ENCODE measurements around the gene OR52R1. TPM values are rescaled to one million over a fixed set of nuclear protein-coding genes. Genes with fewer than 3 reads are reported as not detected.

OR52R1 gene
- total and polyA plus RNA-seq, 2 of the 13 experiments (the other 11 are each of a cell fraction or from before 2014, with no cell fraction given), result not detected

DNA sequence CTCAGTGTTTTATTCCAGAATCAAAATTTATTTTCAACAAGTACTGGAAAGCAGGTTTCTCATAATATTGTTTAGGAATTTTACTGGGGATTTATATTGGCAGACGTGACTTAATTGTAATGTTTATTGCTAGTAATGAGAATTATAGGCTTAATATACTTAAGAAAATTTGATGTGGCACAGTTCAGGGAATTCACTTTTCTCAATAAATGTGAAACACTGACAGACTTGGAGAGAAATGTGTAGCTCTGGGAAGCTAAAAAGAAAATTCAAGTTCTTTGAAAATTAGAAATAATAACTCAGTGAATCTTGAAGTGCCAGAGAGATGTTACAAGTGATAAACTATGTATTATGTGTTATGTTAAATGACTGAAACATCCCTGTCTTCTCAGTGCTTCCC is 16.8 kb upstream of the OR52R1 start, which contains the start of gene OR51F2:
Gene OR51F2, plus strand, starts transcription at position 301 of the 400 bp plus-strand sequence. CDS start 101 bp downstream, outside the sequence.
- no peaks in the 10 kb centered on the region for H4K20me1 ChIP-seq (ENCODE audit: insufficient read depth, low read length)
- no TSS peak for BruUV-seq (replicated peaks)
- POLR2A ChIA-PET, result no interaction called here
- H3K4me3 ChIP-seq (replicated peaks in 1 of 3; ENCODE audit: insufficient read depth in 1 of 3, low read depth in 2 of 3, low read length in 3 of 3), result no peak within 1 kb of the TSS
- H3K27ac ChIP-seq (ENCODE audit: extremely low read length, insufficient read depth, low read length), result no peak within 1 kb of the TSS
- H3K79me2 ChIP-seq (ENCODE audit: insufficient read depth, low read length), result no peaks in the 10 kb centered on the region
- no peak within 1 kb of the TSS for H3K9ac ChIP-seq (ENCODE audit: insufficient read depth, low read depth, low read length)
- no peaks in the 10 kb centered on the region for H3K36me3 ChIP-seq (replicated peaks in 1 of 2; ENCODE audit: control insufficient read depth in 1 of 2, insufficient read depth in 2 of 2, low read length in 2 of 2)
- FAIRE-seq (no peak), ATAC-seq (no peak), DNase-seq (ENCODE audit: low spot score) (no peak)
- no peaks in the 10 kb centered on the region for H3K9me3 ChIP-seq (ENCODE audit: low read length)
- no peaks in the 10 kb centered on the region for H3K4me1 ChIP-seq (ENCODE audit: insufficient read depth, low read length)
- CTCF ChIA-PET (ENCODE audit: low intra/inter-chr PET ratio, low total read pairs), result no interaction called here
- no peak for TF ChIP-seq ZNF432 (CRISPR knock-in tag; IDR thresholded peaks at IDR 0.05; ENCODE audit: borderline replicate concordance)
- no peak for TF ChIP-seq ISX (CRISPR knock-in tag; conservative IDR thresholded peaks at IDR 0.05)
- TF ChIP-seq ZNF343 (CRISPR knock-in tag; IDR thresholded peaks at IDR 0.05), result no peak
- TF ChIP-seq KDM4B (CRISPR knock-in tag; IDR thresholded peaks at IDR 0.05), result no peak
- no peak for TF ChIP-seq SOX5 (CRISPR knock-in tag; IDR thresholded peaks at IDR 0.05; ENCODE audit: borderline replicate concordance)
- TF ChIP-seq, protein P1, sequence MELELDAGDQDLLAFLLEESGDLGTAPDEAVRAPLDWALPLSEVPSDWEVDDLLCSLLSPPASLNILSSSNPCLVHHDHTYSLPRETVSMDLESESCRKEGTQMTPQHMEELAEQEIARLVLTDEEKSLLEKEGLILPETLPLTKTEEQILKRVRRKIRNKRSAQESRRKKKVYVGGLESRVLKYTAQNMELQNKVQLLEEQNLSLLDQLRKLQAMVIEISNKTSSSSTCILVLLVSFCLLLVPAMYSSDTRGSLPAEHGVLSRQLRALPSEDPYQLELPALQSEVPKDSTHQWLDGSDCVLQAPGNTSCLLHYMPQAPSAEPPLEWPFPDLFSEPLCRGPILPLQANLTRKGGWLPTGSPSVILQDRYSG (CRISPR knock-in tag; IDR thresholded peaks at IDR 0.05), result no peak
- no peak for TF ChIP-seq TARDBP (CRISPR knock-in tag; IDR thresholded peaks at IDR 0.05)
- no peak for TF ChIP-seq ZNF709 (CRISPR knock-in tag; IDR thresholded peaks at IDR 0.05)
- no peak for TF ChIP-seq ZNF569 (CRISPR knock-in tag; IDR thresholded peaks at IDR 0.05; ENCODE audit: borderline replicate concordance)
- no peak for TF ChIP-seq MIER2 (CRISPR knock-in tag; IDR thresholded peaks at IDR 0.05)
- TF ChIP-seq ZNF614 (CRISPR knock-in tag; IDR thresholded peaks at IDR 0.05; ENCODE audit: borderline replicate concordance), result no peak
- no peak for TF ChIP-seq MBNL3 (CRISPR knock-in tag; conservative IDR thresholded peaks at IDR 0.05)
- TF ChIP-seq ZNF441 (CRISPR knock-in tag; IDR thresholded peaks at IDR 0.05; ENCODE audit: borderline replicate concordance), result no peak
- TF ChIP-seq TAF15 (IDR thresholded peaks at IDR 0.05; ENCODE audit: low read depth, low read length, poor library complexity, severe bottlenecking), result no peak
- no peak for TF ChIP-seq HDAC6 (IDR thresholded peaks at IDR 0.05; ENCODE audit: low read depth, low read length)
- TF ChIP-seq MIER3 (CRISPR knock-in tag; IDR thresholded peaks at IDR 0.05; ENCODE audit: borderline replicate concordance), result no peak
- no peak for TF ChIP-seq ZNF605 (CRISPR knock-in tag; IDR thresholded peaks at IDR 0.05)
- in situ Hi-C loops (cut with HindIII; ENCODE audit: extremely low pct_ligation_motif_present, low pct_unique_long_range_greater_than_20kb) (no loop called here), intact Hi-C loops (cut with micrococcal nuclease; ENCODE audit: unreplicated experiment) (no loop called here)
- 0% methylated on average over 1 of the region's 1 CpG for WGBS (ENCODE audit: low lambda C conversion rate)
- H3K4me2 ChIP-seq (ENCODE audit: low read depth, low read length), result no peak within 1 kb of the TSS
- no peak within 1 kb of the TSS for H2AFZ ChIP-seq (ENCODE audit: low read length)
- H3K27me3 ChIP-seq (ENCODE audit: control insufficient read depth in 1 of 2, insufficient read depth in 2 of 2, low read length in 2 of 2), result no peaks in the 10 kb centered on the region; a peak in 1 of 5 replicates
